GM12874 (cell line): Measurements from ENCODE around the gene TENT4A.

Experiments used
- TF ChIP-seq, protein P1 (sequence below): IDR thresholded peaks from 2 replicates; pipeline ENCODE4 v1.5.1; 2011; ENCODE audit warnings: low read depth, mild to moderate bottlenecking, control low read depth, low read length, moderate library complexity; ENCODE audit not compliant: insufficient read depth

TENT4A gene

DNA sequence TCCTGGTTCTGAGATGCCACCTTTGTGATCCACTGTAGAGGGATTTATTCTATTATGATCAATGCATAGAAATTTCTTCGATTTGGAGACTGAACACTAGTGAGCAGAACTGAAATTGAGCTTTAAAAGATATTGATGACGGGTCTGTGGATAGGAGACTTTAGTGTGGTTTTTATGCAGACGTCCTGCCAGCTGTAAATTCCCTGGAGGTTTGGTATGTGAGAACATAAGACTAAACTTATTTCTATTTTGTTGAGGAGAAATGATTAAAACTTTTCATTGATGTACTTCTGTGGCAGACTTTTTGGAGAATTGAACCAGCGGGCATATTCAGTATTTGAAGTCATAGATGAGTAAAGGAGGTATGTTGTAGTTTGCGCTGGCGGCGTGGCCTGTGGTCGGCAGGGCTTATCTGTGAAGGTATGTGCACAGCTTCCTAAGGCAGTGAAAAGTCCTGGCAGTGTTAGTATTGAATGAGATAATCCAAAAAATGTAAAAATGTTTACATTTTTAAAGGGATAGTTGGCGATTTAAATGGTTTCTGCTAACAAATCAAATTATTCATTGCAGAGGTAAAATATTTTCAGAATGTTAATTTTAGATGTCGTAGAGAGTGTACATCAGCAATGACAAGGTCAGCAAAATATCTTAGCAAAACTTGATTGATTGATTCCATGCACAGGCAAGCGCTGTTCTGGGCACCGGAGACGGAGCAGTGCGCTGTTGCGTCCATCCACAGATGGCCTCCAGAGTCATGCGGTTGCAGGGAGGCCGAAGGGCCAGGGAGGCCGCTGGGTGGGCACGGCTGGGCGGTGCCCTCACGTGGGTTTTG, 20.4 kb downstream of the TENT4A start:
- TF ChIP-seq, protein P1, sequence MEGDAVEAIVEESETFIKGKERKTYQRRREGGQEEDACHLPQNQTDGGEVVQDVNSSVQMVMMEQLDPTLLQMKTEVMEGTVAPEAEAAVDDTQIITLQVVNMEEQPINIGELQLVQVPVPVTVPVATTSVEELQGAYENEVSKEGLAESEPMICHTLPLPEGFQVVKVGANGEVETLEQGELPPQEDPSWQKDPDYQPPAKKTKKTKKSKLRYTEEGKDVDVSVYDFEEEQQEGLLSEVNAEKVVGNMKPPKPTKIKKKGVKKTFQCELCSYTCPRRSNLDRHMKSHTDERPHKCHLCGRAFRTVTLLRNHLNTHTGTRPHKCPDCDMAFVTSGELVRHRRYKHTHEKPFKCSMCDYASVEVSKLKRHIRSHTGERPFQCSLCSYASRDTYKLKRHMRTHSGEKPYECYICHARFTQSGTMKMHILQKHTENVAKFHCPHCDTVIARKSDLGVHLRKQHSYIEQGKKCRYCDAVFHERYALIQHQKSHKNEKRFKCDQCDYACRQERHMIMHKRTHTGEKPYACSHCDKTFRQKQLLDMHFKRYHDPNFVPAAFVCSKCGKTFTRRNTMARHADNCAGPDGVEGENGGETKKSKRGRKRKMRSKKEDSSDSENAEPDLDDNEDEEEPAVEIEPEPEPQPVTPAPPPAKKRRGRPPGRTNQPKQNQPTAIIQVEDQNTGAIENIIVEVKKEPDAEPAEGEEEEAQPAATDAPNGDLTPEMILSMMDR: no peak

DNA sequence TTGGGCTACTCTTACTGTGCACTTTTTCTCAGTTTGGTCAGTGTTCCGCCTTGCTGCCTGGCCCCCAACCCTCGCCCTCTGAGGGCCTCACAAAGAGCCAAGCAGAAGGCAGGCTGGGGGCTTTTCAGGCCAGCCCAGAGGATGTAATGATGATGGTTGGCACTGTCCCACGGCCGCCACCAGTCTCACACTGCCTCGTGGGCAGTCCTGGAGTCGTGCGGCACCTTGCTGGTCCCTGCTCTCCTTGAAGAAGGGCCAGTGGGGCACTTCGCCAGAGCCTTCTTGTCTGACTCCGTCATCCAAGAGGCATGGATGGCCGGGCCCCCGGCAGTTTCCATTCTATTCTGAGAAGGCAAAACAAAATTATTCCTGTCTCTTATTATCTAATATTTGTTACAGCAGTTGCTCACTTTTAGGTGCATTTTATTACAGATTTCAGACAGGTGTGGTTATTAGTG, 21.0 kb downstream of the TENT4A start:
- TF ChIP-seq, protein P1: no peak

DNA sequence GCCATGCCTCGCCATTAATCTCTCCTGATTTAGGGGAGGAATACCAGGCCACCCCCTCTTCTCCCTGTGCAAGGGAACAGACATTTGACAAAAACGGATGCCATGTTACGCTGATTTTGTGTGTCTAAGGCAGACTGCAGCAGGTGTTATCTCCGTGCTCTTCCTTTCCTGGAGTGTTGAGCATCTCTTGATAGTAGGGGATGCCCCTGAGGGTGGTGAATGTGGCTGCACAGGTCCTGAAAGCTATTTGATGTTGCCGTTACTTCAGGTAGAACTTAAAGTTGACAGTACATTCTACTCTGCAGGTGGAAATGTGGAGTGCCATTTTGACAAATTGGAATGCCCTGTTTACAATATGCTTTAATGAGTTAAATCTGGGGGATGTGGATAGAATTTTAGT, 21.5 kb downstream of the TENT4A start:
- TF ChIP-seq, protein P1: no peak

DNA sequence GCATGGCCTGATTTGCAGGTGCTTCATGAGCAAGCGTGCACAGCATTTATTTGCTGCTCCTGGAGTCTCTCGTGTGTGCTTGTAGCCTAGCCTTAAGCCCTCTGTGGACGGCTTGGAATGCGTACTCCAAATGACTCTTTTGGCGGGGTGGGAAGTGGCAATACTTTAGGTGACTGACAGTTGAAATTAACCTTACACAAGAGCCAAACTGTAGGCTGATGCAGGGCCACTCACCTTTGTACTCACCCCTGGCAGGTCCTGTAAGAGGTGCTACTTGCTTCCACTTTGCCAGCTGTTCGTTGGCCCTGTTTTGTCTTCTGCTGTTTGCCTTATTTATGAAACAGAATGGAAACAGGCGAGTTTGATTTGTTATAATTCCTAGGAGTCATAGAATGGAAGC, 22.9 kb downstream of the TENT4A start:
- TF ChIP-seq, protein P1: no peak

DNA sequence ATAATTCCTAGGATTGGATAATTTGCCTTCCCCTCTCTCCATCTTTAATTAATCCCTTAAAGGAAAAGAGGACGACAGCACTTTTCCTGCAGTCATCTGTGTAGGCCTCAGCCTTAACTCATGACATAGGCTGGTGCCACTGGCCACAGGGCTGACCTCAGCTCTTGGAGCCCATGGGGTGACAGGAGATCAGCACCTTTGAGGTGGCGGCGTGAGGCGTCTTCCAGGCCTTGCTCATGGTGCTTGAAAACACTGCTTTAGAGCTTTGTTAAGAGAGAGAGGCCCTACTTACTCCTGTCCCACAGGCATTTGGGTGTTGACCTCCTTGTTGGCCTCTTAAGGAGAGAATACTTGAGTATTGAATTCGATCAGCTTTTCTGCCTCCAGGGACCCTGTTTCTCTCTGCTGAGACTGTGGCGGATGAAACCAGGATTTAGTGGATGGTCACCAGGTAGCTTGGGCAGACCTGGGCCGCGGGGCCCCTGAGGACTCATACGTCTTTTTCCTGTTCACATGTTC, 23.4 kb downstream of the TENT4A start:
- TF ChIP-seq, protein P1: no peak

DNA sequence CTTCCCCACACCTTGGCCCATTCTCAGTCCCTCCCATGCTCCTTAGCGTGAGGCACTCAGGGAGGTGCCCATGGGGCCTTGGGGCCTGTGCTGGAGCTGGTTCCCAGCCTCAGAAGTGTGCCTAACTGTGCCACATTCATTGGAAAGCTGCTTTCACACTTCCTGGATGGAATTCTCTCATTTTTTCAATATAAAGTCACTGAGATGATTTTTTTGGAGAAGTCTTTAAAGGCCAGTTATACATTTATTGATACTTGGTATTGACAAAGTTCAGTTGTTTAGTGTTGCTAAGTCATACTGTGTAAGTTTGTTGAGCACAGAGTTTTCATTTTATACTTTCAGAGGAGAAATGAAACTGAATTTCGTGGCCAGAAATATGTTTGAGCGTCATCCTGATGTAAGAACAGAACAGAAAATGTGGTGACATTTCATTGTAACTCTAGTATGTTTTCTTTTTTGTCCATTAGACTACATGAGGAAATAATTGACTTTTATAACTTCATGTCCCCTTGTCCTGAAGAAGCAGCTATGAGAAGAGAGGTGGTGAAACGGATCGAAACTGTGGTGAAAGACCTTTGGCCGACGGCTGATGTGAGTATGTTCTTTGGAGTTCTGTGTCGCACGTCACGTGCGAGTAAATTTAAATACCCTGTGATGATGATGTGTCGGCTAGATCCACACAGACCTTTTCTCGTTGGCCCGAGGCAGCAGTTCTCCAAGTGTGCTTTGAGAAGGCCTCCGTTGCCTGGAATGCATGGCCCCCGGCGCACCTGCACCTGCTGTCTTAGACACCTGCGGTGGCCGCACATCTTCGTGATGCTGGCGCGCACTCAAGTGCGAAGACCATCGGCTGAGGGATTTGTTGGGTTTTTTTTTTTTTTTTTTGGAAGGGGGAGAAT, 24.1 kb downstream of the TENT4A start:
- TF ChIP-seq, protein P1: no peak

DNA sequence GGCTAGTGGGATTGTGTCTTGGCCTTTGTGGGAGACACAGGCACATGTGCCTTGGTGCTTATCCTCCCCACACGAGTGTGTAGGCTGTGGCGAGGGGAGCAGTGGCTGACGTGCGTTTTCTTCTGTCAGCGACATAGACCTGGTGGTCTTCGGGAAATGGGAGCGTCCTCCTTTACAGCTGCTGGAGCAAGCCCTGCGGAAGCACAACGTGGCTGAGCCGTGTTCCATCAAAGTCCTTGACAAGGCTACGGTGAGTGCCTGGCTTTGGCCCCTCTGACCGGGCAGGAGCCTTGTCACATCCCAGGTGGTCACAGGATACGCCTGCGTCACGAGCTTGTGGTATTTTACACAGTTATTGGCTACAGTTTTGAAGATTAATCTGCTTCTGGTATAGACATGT, 26.4 kb downstream of the TENT4A start:
- TF ChIP-seq, protein P1: no peak
